Sigmoid colon (tissue), 4 donors: Measurements from ENCODE around the gene ACTL7A.

Source experiments
- EP300 ChIP-seq, 4 donors: sonication (generic); formaldehyde crosslinking; IDR thresholded peaks; one replicate each; pipeline ENCODE4 v1.6.1; 2017; ENCODE audit warnings: antibody characterized with exemption in 4 of 4
- TF ChIP-seq, protein P1 (sequence below), 4 experiments: fragments of 450-650 bp in 3 of 4; fragments of 200-600 bp in 1 of 4; IDR thresholded peaks; one replicate each; pipeline ENCODE4 v1.5.1; 2016 to 2019; ENCODE audit warnings: antibody characterized with exemption in 4 of 4, mild to moderate bottlenecking in 3 of 4, moderate library complexity in 2 of 4

DNA sequence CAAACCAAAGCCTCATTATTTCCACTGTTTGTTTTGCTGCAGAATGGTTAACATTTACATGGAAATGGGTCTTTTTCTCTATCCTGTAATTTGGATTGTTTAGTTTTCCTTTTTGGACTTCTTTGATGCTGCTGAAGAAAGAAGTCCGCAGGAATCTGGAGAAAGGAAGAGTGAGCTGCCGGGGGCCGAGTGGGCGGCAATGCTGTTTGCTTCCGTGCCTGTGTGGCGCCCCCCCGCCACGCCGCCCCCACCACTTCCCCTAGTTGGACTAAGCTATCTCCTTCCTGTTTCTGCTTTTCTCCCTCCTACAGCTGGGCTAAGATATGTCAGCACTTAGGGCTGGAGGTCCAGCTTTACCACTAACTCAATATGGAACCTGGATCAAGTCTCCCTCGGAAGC, 46.0 kb upstream of the ACTL7A start:
- TF ChIP-seq, protein P1, sequence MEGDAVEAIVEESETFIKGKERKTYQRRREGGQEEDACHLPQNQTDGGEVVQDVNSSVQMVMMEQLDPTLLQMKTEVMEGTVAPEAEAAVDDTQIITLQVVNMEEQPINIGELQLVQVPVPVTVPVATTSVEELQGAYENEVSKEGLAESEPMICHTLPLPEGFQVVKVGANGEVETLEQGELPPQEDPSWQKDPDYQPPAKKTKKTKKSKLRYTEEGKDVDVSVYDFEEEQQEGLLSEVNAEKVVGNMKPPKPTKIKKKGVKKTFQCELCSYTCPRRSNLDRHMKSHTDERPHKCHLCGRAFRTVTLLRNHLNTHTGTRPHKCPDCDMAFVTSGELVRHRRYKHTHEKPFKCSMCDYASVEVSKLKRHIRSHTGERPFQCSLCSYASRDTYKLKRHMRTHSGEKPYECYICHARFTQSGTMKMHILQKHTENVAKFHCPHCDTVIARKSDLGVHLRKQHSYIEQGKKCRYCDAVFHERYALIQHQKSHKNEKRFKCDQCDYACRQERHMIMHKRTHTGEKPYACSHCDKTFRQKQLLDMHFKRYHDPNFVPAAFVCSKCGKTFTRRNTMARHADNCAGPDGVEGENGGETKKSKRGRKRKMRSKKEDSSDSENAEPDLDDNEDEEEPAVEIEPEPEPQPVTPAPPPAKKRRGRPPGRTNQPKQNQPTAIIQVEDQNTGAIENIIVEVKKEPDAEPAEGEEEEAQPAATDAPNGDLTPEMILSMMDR (IDR thresholded peaks at IDR 0.05) = no peak
- TF ChIP-seq EP300 (IDR thresholded peaks at IDR 0.05) = no peak
